ENCODE measurements around the gene ARVCF. TPM values are rescaled to one million over a fixed set of nuclear protein-coding genes. Genes with fewer than 3 reads are reported as not detected.

The ARVCF gene
- total RNA-seq, 4 donors from 2014 or later: 34.5 to 123 (median 111) TPM

GRCh38 chr22:19993926-19994325, 22.7 kb downstream of the ARVCF start:
- no peak overlapping the region for H3K27ac ChIP-seq
- intact Hi-C loops (cut with DNase I): no loop called here
- WGBS, 2 donors: 92 to 97% methylated on average over 7 of the region's 7 CpGs
- DNase-seq: no peak
- H3K4me1 ChIP-seq: peaks cover 51 to 89% of the 10 kb centered on the region in 2 donors
- H3K36me3 ChIP-seq: no peaks in the 10 kb centered on the region
- TF ChIP-seq POLR2A (IDR thresholded peaks at IDR 0.05): no peak
- no peak for TF ChIP-seq CTCF (IDR thresholded peaks at IDR 0.05)
- no peaks in the 10 kb centered on the region for H3K27me3 ChIP-seq
- no peaks in the 10 kb centered on the region for H3K9me3 ChIP-seq
- H3K4me3 ChIP-seq (replicated peaks in 1 of 3): no peak overlapping the region

GRCh38 chr22:19992921-19993355, 23.7 kb downstream of the ARVCF start:
- Histone ChIP-seq H3K9me3 (no peaks in the 10 kb centered on the region), H3K36me3 (no peaks in the 10 kb centered on the region), H3K27me3 (no peaks in the 10 kb centered on the region), H3K4me1 (peaks cover 43 to 87% of the 10 kb centered on the region in 2 donors), H3K4me3 (replicated peaks in 1 of 3) (no peak overlapping the region), H3K27ac (peak overlapping the region; percentile 86 to 97 (median 91))
- intact Hi-C loops (cut with DNase I): no loop called here
- no peak for DNase-seq
- WGBS, 2 donors: 63 to 68% methylated on average over 5 to 6 of the region's 6 CpGs
- TF ChIP-seq CTCF (IDR thresholded peaks at IDR 0.05) (no peak), POLR2A (IDR thresholded peaks at IDR 0.05) (no peak)

DNA sequence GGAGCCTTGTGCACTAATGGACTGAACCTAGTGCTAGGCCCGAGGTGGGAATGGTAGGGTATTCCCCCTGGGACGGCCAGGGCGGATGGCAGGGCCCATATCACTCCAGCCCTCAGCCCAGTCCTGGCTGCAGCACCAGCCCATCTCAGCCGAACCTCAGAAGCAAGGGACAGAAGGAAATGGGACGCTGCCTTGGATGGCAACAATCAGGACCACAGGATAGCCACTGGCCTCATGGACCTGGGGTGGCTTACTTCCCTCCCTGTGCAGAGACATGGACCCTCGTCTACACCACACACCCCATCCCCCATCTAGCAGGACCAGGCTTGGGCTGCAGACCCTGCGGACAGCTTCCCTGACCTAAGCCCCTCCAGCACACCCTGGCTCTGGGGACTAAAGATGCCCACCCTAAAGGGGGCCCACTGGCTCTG, 24.1 kb downstream of the ARVCF start:
- Histone ChIP-seq H3K36me3 (no peaks in the 10 kb centered on the region), H3K9me3 (no peaks in the 10 kb centered on the region), H3K4me1 (peaks cover 43 to 82% of the 10 kb centered on the region in 2 donors), H3K4me3 (replicated peaks in 1 of 3) (no peak overlapping the region), H3K27ac (peak overlapping the region; percentile 86 to 97 (median 91)), H3K27me3 (no peaks in the 10 kb centered on the region)
- no peak for TF ChIP-seq POLR2A (IDR thresholded peaks at IDR 0.05)
- TF ChIP-seq CTCF (IDR thresholded peaks at IDR 0.05): no peak
- WGBS, 2 donors: 97 to 98% methylated on average over 4 to 7 of the region's 7 CpGs
- DNase-seq: no peak
- intact Hi-C loops (cut with DNase I): no loop called here

DNA sequence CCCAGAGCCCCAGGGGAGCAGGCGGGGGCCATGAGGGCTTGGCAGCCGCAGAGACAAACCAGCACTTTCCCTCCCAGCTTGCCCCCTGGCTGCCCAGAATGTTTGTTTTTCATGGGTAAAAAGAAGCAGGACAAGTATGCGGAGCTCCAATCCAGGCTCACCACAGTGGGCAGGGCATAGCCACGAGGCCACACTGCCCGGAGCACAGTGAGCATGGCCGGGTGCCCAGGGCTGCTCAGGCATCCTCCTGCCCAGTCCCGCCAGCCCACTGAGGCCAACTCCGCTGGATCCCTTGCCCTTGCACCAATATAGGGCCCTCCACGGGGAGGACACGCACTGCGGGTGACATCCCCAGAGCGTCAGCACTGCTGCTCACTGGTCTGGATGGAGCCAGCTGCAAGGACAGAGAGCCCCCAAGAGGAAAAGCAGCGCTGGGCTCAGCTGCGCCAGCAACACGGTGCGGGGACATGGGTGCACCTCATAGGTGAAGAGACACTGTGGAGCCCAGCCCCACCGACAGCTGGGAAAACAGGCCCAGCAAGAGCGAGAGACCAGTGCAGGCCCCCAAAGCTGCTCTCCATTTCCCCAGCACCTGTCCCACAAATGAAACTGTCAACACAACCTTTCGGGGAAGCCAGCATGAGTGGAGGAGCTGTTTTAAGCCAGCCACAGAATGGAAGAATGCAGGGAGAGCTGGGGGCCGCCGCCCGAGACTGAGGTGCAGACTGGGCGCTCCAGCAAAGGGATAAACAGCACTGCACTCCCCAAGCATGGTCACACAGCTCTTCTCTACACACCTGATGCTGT, 24.8 kb downstream of the ARVCF start:
- Histone ChIP-seq H3K27ac (peak overlapping the region; percentile 86 to 97 (median 91)), H3K36me3 (no peaks in the 10 kb centered on the region), H3K4me3 (replicated peaks in 1 of 3) (no peak overlapping the region), H3K4me1 (peaks cover 43 to 79% of the 10 kb centered on the region in 2 donors), H3K27me3 (no peaks in the 10 kb centered on the region), H3K9me3 (no peaks in the 10 kb centered on the region)
- TF ChIP-seq POLR2A (IDR thresholded peaks at IDR 0.05) (no peak), CTCF (IDR thresholded peaks at IDR 0.05) (peak in 2 of 6 experiments; percentile 9 to 14)
- 60 to 63% methylated on average over 13 to 15 of the region's 23 CpGs for WGBS, 2 donors
- intact Hi-C loops (cut with DNase I): no loop called here
- DNase-seq: peak; percentile 95

- no peaks in the 10 kb centered on the region for H3K36me3 ChIP-seq
- H3K4me3 ChIP-seq (replicated peaks in 1 of 3): no peak overlapping the region
- TF ChIP-seq CTCF (IDR thresholded peaks at IDR 0.05) (no peak), POLR2A (IDR thresholded peaks at IDR 0.05) (no peak)
- H3K4me1 ChIP-seq: peaks cover 44 to 74% of the 10 kb centered on the region in 2 donors
- no peaks in the 10 kb centered on the region for H3K9me3 ChIP-seq
- peak overlapping the region; percentile 86 to 97 (median 91) for H3K27ac ChIP-seq
- intact Hi-C loops (cut with DNase I): no loop called here
- peak; percentile 86 to 88 for DNase-seq
- H3K27me3 ChIP-seq: no peaks in the 10 kb centered on the region
These were observed 25.3 kb downstream of the ARVCF start for GRCh38 chr22:19991395-19991644.
